Measurements from ENCODE around the gene POLR2F. TPM values are rescaled to one million over a fixed set of nuclear protein-coding genes. Genes with fewer than 3 reads are reported as not detected.
A peak's percentile ranks its signal among the peaks of the same experiment; 100 is the strongest.

Gene POLR2F
- total RNA-seq, 1 donor from 2014 or later = 88.8 TPM

GRCh38 chr22:37991731-37992442 lies 38.4 kb downstream of the POLR2F start:
- no peak for ATAC-seq
- intact Hi-C loops (cut with DNase I) = no loop called here
- no peak for DNase-seq (ENCODE audit: missing footprints)

GRCh38 chr22:37994049-37994448 lies 40.5 kb downstream of the POLR2F start:
- intact Hi-C loops (cut with DNase I) = no loop called here
- DNase-seq (ENCODE audit: missing footprints) (no peak), ATAC-seq (no peak)

- ATAC-seq = no peak
- intact Hi-C loops (cut with DNase I) = no loop called here
- no peak for DNase-seq (ENCODE audit: missing footprints)
These were observed 41.5 kb downstream of the POLR2F start for GRCh38 chr22:37994982-37995381.

- DNase-seq (ENCODE audit: missing footprints) (no peak), ATAC-seq (no peak)
- intact Hi-C loops (cut with DNase I) = no loop called here
These were observed 42.0 kb downstream of the POLR2F start for GRCh38 chr22:37995460-37995859.

DNA sequence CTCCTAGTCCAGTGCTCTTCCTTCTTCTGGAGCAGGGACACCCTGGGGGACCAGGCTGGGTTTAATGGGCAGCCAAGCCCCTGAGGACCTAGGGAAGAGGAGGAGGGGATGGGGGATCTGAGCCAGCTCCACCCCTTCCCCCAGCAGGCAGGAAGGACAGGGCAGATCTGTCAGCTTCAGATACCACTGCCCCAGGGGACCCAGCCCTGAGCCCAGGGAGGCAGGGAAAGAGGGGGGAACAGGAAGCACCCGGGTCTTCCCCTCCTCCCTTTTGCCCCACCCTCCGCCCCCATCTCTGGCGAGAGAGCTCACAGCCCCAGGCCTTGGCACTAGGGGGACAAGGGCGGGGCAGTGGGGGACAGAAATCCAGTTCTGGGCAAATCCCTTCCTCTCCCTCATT lies 42.6 kb downstream of the POLR2F start:
- DNase-seq (ENCODE audit: missing footprints) (no peak), ATAC-seq (no peak)
- intact Hi-C loops (cut with DNase I) = no loop called here

GRCh38 chr22:37996515-37997246 lies 43.2 kb downstream of the POLR2F start:
- no peak for ATAC-seq
- no peak for DNase-seq (ENCODE audit: missing footprints)
- intact Hi-C loops (cut with DNase I) = no loop called here

- intact Hi-C loops (cut with DNase I) = no loop called here
- no peak for DNase-seq (ENCODE audit: missing footprints)
- no peak for ATAC-seq
These were observed 45.0 kb downstream of the POLR2F start for GRCh38 chr22:37998543-37998942.

GRCh38 chr22:37999236-37999635 lies 45.7 kb downstream of the POLR2F start:
- intact Hi-C loops (cut with DNase I) = no loop called here
- no peak for DNase-seq (ENCODE audit: missing footprints)
- no peak for ATAC-seq

DNA sequence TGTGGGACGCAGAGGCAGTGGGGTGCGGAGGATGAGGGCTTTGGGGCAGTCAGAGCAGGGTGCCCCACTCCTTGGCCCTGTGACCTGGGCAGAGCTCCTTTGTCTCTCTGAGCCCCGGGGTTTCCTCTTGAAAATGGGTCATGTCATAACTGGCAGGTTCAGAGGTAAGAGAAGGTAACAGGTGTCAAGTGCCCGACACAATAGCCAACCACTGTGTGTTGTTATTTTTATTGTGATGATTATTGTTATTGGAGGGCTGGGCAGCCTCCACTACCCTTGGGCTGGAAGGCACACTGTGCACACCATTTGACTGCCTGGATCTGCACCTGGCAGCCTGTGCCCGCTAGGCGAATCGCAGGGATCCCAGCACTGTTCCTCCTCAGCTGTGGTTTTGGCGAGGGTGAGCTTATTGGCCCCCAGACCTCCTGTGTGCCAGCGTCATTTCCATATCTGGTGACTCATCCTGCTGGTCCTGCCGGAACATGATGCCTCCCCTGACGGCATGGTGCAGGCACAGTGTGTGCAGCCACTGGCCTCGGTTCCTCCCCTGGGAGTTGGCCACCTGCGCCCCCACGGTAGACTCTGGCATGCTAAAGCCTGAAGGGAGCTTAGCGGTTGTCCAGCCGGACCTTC lies 46.3 kb downstream of the POLR2F start:
- no peak for DNase-seq (ENCODE audit: missing footprints)
- intact Hi-C loops (cut with DNase I) = no loop called here
- ATAC-seq = no peak

DNA sequence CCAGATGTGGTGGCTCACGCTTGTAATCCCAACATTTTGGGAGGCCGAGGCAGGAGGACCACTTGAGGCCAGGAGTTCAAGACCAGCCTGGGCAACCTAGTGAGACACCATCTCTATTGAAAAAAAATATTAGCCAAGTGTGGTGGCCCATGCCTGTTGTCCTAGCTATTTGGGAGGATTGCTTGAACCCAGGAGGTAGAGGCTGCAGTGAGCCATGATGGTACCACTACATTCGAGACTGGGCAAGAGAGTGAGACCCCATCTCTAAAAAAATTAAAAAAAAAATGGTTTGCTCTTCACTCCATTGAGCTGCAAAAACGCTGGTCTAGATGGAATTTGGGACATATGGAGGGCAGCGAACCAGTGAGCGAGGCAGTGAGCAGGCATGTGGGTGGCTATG lies 52.4 kb downstream of the POLR2F start:
- ATAC-seq (no peak), DNase-seq (ENCODE audit: missing footprints) (no peak)
- intact Hi-C loops (cut with DNase I) = no loop called here

- DNase-seq (ENCODE audit: missing footprints) (peak; percentile 54), ATAC-seq (no peak)
- intact Hi-C loops (cut with DNase I) = no loop called here
These were observed 53.4 kb downstream of the POLR2F start for GRCh38 chr22:38006906-38007305.

- no peak for ATAC-seq
- intact Hi-C loops (cut with DNase I) = no loop called here
- DNase-seq (ENCODE audit: missing footprints) = peak; percentile 14
These were observed 53.9 kb downstream of the POLR2F start for GRCh38 chr22:38007330-38007902.

DNA sequence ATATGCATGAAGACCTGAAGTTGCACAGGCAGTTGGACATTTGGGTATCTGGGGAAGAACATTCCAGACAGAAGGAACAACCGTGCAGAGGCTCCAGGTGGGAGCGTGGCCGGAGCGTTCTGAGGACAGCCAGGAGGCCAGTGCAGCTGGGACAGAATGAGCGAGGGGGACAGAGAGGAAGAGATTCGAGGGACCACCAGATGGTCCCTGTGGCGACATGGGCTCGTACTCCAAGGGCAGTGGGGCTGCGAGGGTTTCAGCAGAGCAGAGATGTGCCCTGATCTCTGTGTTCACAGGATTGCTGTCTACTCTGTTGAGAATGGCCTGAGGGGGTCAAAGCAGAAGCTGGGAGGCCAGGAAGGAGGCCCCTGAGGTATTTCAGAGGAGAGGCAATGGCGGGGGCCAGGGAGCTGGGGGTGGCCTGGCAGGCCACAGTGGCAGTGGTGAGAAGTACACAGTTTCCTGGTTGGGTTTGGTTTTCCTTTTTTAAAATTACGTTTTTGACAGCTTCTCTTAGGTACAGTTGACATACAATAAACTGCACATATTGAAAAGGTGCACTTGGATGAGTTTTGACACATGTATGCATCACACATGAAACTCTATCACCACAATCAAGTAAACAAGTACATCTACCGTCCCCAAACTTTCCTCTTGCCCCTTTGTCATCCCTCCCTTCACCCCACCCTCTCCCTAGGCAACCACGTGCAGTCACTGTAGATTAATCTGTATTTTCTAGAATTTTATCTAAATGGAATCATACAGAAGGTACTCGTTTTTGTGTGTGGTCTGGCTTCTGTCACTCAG lies 55.7 kb downstream of the POLR2F start:
- peak; percentile 53 for DNase-seq (ENCODE audit: missing footprints)

DNA sequence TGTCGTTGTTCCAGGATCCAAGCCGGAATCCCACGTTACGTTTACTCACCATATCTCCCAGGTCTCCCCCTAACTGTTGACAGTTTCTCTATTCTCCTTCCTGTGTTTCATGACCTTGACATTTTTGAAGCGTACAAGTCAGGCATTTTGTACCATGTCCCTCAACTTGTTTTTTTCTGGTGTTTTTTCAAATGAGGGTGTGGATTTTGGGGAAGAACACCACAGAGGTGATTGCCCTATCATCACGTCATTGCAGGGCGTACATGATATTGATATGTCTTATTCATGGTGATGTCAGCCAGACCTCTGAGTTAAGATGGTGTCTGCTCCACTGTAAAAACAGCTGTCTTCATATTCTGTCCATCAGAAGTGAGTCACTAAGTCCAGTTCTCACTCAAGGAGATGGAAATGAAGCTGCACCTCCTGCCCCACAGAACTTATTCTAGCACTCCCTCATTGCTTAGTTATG lies 59.1 kb downstream of the POLR2F start:
- no peak for ATAC-seq
- DNase-seq (ENCODE audit: missing footprints) = no peak
- intact Hi-C loops (cut with DNase I) = no loop called here

More for the DNA sequence above, 55.7 kb downstream of the POLR2F start:
- intact Hi-C loops (cut with DNase I) = no loop called here
- no peak for ATAC-seq

GRCh38 chr22:38014083-38014482 lies 60.6 kb downstream of the POLR2F start:
- ATAC-seq (no peak), DNase-seq (ENCODE audit: missing footprints) (no peak)
- intact Hi-C loops (cut with DNase I) = no loop called here

DNA sequence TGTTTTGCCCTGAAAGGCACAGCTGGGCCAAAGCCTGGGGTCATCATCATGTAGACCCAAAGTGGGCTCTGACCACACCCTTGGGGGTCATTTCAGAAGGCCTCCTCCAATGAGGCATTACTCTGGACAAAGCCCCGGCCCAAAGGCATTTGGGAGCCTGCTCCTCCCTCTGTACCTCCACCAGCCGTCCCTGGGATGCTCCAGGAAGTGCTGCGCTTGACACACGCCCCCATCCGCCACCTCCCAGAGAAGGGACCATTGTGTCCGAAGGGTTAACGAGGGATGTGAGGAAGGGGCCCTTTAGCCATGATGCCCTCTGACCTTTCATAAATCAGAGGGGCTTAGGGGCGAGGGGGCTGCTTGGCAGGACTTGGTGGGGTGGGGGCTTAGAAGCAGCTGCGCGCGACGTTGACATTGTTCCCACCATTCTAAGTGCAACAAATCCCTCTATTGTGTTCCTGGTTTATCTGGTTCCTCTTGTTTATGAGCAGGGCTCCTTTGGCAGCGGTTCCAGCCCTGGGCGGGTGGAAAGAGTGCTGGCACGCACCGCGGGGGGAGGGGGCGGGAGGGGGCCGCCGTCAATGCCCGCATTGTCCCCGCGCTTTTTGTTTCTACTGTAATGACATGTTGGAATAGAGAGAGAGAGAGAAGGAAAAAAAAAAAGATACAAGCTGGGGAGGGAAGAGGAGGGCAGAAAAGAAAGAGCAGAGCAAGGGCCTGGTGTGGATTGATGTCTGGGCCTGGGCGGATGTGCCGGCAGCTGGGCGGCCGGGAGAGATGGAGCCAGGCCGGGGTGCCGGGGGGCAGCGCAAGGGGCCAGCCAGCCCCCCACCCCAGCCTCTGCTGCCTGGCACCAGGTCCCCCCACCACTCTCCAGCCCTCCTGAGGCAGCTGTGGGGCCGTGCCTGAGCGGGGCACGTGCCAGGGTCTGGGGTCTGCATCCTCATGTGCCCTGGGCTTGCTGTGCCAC lies 63.0 kb downstream of the POLR2F start:
- DNase-seq (ENCODE audit: missing footprints) = peak; percentile 67
- intact Hi-C loops (cut with DNase I) = no loop called here
- peak; percentile 35 for ATAC-seq

DNA sequence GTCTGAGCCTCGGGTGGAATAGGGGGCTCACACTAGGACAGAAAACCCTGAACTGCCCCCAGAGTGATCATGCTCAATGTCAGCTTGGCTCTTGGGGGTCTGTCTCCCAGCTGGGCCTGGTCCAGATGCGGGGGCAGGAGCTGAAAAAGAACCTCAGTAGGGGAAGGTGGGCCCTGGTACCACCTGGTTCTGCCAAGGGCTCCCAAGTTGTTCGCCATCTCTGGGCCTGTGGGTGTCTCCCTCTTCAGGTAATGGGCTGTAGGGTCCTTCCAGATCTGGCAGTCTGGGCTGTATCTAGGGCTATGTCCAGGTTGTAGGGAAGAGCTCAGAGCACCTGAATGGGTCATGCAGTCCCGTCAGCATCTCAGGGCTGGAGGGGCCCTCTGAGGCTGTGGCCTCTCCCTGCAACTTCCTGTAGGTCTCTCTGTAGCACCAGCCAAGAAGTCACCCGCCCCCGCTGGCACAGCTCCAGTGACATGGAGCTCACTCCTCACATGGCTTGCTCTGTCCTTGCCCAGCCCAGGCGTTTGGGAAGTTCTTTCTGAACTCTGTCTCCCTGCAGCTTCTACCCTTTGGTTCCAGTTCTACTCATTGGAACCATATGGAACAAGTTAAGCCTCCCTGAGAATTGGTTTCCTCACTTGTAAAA lies 63.9 kb downstream of the POLR2F start:
- ATAC-seq = peak; percentile 84
- intact Hi-C loops (cut with DNase I) = no loop called here
- DNase-seq (ENCODE audit: missing footprints) = peak; percentile 91

Data from Right ventricle myocardium inferior (tissue), 1 donor.